Prostate gland (tissue), 2 donors: Measurements from ENCODE around the gene BCL11B. TPM values are rescaled to one million over a fixed set of nuclear protein-coding genes. Genes with fewer than 3 reads are reported as not detected.

Experiments
- DNase-seq: peaks from one replicate; pipeline ENCODE4 v3.0.0-alpha.2; 2019; ENCODE audit warnings: low spot score
- H3K27ac ChIP-seq, 2 donors: fragments of 200-600 bp; sonication (generic); 2 replicates each; pipeline ENCODE4 v1.5.1; 2017 to 2019
- H3K27me3 ChIP-seq: fragments of 200-600 bp; sonication (generic); replicated peaks from 2 replicates; pipeline ENCODE4 v1.5.1; 2019; ENCODE audit not compliant: insufficient read depth
- H3K36me3 ChIP-seq, 2 donors: fragments of 200-600 bp; sonication (generic); 1 replicate in 1 of 2; 2 replicates in 1 of 2; pipeline versions ENCODE4 v1.5.1 to v1.8.1; 2017 to 2019
- H3K4me1 ChIP-seq: fragments of 200-600 bp; sonication (generic); replicated peaks from 2 replicates; pipeline ENCODE4 v1.5.1; 2019
- H3K4me3 ChIP-seq, 2 donors: fragments of 200-600 bp; sonication (generic); 2 replicates each; pipeline ENCODE4 v1.5.1; 2017 to 2019
- H3K9me3 ChIP-seq: fragments of 200-600 bp; sonication (generic); 2 replicates; pipeline ENCODE4 v1.5.1; 2017
- POLR2A ChIP-seq: fragments of 450-650 bp; IDR thresholded peaks from one replicate; pipeline ENCODE4 v1.6.1; 2016; ENCODE audit warnings: antibody characterized with exemption, mild to moderate bottlenecking
- POLR2AphosphoS5 ChIP-seq: sonication (generic); formaldehyde crosslinking; IDR thresholded peaks from one replicate; pipeline ENCODE4 v1.6.1; 2017; ENCODE audit warnings: antibody characterized with exemption
- WGBS: methylation state at CpG from one replicate; pipeline ENCODE4 v1.1.5; 2018; 5-methylcytosine and 5-hydroxymethylcytosine counted together
- intact Hi-C: fragments of 100-400 bp; cut with DNase I; formaldehyde crosslinking; loops from one replicate; pipeline ENCODE4 v1.14.2; 2022
- total RNA-seq, 2 donors: library from RNA; depleted of rRNA; stranded (reverse); fragments of >200 nt; gene quantifications; one replicate each; pipeline ENCODE4 v1.1.0, GENCODE V29; 2016
- TF ChIP-seq, protein P1 (sequence below), 4 experiments: fragments of 200-600 bp in 2 of 4; fragments of 450-650 bp in 2 of 4; sonication (generic) in 2 of 4; IDR thresholded peaks; 1 replicate in 3 of 4; 2 replicates in 1 of 4; pipeline ENCODE4 v1.5.1; 2016 to 2019; ENCODE audit warnings: antibody characterized with exemption in 4 of 4, mild to moderate bottlenecking in 2 of 4, moderate library complexity in 2 of 4

The BCL11B gene
- total RNA-seq, 2 donors from 2014 or later = 2.8 to 5.4 TPM

DNA sequence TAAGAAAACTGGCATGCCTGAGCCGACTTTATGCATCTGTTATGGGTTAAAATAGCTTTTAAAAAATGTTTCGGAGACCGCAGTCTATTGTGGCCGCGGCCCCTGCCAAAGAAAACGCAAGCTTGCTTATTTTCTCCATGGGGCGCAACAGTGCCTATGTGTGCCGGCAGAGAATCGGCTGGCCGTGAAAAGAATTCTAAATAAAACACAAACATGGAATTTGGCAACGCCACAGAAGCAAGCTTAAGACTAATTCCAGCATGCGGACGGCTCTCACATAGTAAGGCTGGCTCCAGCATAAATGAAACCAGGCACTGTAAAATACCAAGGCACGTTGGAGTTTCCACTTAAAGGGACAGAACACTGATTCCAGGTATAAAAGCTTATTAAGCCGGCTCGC is 56.7 kb downstream of the BCL11B start:
- no peak for TF ChIP-seq POLR2A
- TF ChIP-seq, protein P1, sequence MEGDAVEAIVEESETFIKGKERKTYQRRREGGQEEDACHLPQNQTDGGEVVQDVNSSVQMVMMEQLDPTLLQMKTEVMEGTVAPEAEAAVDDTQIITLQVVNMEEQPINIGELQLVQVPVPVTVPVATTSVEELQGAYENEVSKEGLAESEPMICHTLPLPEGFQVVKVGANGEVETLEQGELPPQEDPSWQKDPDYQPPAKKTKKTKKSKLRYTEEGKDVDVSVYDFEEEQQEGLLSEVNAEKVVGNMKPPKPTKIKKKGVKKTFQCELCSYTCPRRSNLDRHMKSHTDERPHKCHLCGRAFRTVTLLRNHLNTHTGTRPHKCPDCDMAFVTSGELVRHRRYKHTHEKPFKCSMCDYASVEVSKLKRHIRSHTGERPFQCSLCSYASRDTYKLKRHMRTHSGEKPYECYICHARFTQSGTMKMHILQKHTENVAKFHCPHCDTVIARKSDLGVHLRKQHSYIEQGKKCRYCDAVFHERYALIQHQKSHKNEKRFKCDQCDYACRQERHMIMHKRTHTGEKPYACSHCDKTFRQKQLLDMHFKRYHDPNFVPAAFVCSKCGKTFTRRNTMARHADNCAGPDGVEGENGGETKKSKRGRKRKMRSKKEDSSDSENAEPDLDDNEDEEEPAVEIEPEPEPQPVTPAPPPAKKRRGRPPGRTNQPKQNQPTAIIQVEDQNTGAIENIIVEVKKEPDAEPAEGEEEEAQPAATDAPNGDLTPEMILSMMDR (IDR thresholded peaks at IDR 0.05) = no peak
- no peak for TF ChIP-seq POLR2AphosphoS5
- H3K4me1 ChIP-seq = no peaks in the 10 kb centered on the region
- intact Hi-C loops = no loop called here
- WGBS = 12% methylated on average over 16 of the region's 16 CpGs
- H3K9me3 ChIP-seq = no peaks in the 10 kb centered on the region
- peak overlapping the region in 1 of 2 donors; percentile 22 for H3K4me3 ChIP-seq
- no peak overlapping the region for H3K27ac ChIP-seq
- peaks cover 2% of the 10 kb centered on the region for H3K27me3 ChIP-seq
- DNase-seq = no peak
- H3K36me3 ChIP-seq = no peaks in the 10 kb centered on the region

DNA sequence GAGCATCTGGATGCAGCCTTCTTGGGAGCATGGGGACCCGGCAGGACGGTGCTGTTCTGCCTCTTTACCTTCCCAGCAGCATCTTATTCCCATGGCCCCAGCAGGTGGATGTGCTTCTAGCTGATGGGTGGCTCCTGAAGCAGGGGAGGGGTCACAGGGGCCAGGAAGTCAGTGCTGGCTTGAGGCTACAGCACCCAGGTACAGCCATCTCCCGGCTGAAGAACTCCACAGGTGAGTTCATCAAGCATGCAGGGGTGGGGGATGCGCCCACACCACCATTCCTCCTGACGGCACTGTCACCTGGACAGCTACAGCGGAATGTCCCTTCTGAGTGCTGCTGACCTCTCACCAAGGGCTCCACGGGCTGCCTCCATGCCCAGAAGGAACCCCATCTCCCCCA is 57.3 kb downstream of the BCL11B start:
- Histone ChIP-seq H3K27ac (no peak overlapping the region), H3K36me3 (no peaks in the 10 kb centered on the region), H3K4me3 (no peak overlapping the region), H3K9me3 (no peaks in the 10 kb centered on the region), H3K27me3 (peaks cover 2% of the 10 kb centered on the region), H3K4me1 (no peaks in the 10 kb centered on the region)
- no peak for TF ChIP-seq POLR2A
- TF ChIP-seq, protein P1 (IDR thresholded peaks at IDR 0.05) = no peak
- no peak for TF ChIP-seq POLR2AphosphoS5
- no peak for DNase-seq
- intact Hi-C loops = no loop called here
- 81% methylated on average over 7 of the region's 7 CpGs for WGBS

DNA sequence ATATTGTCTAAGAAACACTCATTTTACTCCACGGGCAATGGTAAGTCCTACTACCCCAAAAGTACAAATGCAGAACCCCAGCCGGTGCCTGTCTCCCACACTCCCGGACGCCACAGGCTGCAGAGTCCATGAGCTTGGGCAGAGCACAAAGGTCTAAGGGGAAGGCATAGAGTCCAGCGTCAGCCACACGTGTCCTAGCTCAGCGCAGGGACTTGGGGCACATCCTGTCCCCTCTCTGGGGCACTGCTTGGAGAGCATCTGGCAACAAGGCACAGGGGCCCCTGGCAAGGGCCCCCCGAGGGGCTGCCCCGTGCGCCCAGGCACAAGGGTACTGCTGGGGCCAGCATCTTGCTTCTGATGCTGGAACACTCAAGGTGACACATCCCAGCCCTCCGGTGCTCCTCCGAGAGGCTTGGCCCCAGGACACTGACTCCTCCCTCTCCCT is 58.4 kb downstream of the BCL11B start:
- Histone ChIP-seq H3K27me3 (peaks cover 2% of the 10 kb centered on the region), H3K9me3 (no peaks in the 10 kb centered on the region), H3K4me3 (no peak overlapping the region), H3K4me1 (no peaks in the 10 kb centered on the region), H3K27ac (no peak overlapping the region), H3K36me3 (no peaks in the 10 kb centered on the region)
- DNase-seq = no peak
- WGBS = 89% methylated on average over 11 of the region's 12 CpGs
- TF ChIP-seq POLR2A = no peak
- TF ChIP-seq POLR2AphosphoS5 = no peak
- intact Hi-C loops = no loop called here

DNA sequence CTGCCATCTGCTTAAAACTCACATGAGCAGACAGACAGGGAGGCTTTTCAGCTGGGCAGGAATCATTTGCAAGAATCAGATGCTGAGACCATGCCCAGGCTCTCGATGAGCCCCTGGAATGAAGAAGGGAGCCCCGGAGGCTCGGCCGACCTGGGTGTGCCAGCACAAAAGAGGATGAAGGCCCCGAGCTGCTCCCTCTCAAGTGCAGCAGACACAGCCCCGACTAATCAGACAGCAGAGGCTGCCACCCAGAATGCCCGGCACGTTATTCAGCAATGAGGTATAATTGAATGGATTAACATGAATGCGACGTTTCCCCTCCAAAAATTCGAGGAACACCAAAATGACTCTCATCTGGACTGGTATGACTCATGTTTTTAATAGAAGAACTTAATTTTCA is 58.9 kb downstream of the BCL11B start:
- Histone ChIP-seq H3K36me3 (no peaks in the 10 kb centered on the region), H3K9me3 (no peaks in the 10 kb centered on the region), H3K27me3 (peaks cover 2% of the 10 kb centered on the region), H3K4me3 (no peak overlapping the region), H3K4me1 (no peaks in the 10 kb centered on the region), H3K27ac (no peak overlapping the region)
- no peak for DNase-seq
- 94% methylated on average over 11 of the region's 11 CpGs for WGBS
- intact Hi-C loops = no loop called here
- no peak for TF ChIP-seq POLR2AphosphoS5
- TF ChIP-seq, protein P1 (IDR thresholded peaks at IDR 0.05) = no peak
- TF ChIP-seq POLR2A = no peak

DNA sequence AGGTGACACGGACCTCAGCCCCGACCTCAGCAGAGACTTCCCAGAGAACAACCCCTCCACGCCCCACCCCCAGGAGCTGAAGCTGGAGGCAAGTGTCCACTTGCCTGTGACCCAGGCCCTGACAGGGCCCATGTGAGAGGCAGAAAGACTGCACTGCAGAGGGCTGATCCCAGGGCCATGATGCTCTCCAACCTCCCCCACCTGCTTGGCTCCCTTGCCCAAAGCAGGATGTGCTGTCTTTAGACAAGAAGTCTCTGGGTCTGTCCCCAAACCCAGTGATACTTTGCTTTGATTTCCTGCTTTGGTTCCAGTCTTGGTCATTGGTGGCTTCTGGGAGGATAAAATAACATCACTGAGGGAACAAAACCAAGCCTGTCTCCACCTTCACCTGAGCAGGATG is 59.4 kb downstream of the BCL11B start:
- WGBS = 83% methylated on average over 3 of the region's 3 CpGs
- no peaks in the 10 kb centered on the region for H3K9me3 ChIP-seq
- TF ChIP-seq, protein P1 (IDR thresholded peaks at IDR 0.05) = no peak
- TF ChIP-seq POLR2AphosphoS5 = no peak
- TF ChIP-seq POLR2A = no peak
- DNase-seq = no peak
- no peak overlapping the region for H3K27ac ChIP-seq
- no peaks in the 10 kb centered on the region for H3K36me3 ChIP-seq
- H3K4me1 ChIP-seq = no peaks in the 10 kb centered on the region
- no peak overlapping the region for H3K4me3 ChIP-seq
- peaks cover 6% of the 10 kb centered on the region for H3K27me3 ChIP-seq
- intact Hi-C loops = no loop called here
